GM19324 (cell line): ENCODE data around the gene ATXN7.

ENCODE experiments used
- ATAC-seq: cut with Tn5 transposase; IDR thresholded peaks from one replicate; pipeline ENCODE4 v1.9.1; 2021; ENCODE audit warnings: mild to moderate bottlenecking, moderate library complexity; ENCODE audit not compliant: unreplicated experiment, low FRiP score

The ATXN7 gene

DNA sequence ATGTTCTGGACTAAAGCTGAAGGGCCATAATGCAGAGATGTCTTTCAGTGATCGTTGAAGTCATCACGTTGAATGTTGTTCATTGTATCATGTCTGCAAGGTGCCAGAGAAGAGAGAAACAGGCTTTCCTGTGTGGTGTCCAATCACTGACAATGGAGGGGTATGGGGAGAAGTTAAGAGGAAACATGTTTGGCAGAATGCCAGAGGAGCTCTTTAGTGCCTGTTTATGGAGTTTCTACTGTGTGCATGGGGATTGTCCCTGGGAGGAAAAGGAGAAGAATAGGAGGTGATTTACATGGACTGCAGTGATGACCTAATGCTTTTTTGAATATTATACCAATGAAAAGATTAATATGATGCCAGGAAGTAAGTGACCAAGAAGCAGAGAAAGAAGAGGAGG lies 36.8 kb downstream of the ATXN7 start:
- ATAC-seq = no peak

DNA sequence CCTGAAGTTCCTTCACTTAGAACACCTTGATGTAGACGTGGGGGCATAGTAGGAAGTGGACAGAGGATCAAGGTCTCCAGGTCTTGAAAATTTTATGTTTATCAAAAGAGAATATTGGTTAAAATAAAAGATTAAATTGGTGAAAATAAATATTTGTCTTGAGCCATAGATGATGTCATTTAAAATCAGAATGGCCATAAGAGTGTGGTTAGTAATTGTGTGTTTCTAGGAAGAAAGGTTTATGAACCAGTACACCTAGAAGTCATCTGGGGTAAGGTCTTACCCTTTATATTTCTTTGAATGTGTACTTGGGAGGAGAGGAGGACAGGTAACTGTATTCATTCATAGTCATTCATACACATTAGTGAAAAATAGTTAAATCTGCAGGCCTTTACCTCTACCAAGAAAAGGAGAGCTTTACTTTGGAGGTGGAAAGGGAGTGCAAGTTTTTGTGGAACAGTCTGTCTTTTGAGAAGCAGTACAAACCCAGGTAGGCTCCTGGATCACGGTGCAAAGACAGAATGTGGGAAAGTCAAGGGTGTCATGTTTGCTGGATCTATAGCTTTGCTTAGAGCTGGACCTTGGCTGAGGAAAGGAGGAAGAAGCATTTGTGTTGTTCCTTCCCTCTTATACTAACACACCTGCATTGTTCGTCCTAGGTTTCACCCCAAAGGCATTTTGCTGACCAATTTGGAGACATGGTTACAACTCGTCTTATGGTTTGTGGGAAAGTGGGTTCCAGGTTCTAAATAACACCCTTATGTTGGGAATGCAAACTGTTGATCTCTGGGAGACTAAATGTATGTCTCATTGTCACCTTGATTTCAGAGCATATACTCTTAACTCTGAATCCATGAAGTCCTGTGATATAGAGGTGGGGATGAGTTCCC lies 42.3 kb downstream of the ATXN7 start:
- ATAC-seq = no peak

DNA sequence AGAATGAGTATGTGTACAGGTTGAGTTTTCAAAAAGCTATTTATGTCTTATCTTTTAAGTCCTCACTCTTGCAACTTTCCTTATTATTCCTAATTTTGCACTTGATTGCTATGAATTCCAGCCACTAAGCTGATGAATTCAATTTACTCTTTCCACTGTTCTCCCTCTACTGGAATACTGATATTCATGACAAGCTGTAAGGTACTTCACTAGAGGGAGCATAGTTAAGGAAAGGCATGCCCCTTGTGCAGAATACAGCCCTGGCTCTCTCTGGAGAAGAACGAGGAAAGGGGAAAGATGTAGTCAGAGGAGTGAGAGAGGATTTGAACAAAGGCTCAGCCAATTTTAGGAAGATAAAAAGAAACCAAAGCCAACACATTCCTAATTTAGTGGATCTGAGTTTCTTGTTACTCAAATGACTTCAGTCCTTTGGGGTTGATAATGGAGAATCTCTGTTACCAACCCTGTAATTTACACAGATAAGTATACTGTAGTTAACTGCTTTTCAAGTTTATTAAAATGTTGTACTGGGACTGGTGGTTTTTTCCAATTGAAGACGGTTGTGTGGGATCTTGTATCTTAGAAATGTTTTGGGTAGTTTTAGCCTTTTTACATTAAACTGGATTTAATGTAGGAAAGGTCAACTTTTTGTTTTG lies 44.5 kb downstream of the ATXN7 start:
- ATAC-seq = no peak

DNA sequence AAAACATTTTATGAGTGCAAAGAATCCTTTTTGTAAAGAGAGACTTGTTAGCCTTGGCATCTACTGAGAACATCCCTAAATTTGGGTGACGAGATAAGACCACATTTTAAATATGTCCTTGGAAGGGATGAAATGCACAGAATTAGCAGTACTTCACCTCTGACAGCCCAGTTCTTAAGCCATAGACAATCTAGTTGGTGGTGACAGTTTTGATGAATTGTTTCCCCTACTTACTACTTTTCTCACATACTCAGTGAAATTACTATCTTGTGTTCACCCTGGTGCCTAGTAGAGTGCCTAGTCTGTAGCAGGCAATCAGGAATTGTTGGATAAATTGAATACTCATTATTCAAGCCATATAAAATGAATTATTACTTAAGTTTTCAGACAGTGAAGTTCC lies 45.1 kb downstream of the ATXN7 start:
- no peak for ATAC-seq

DNA sequence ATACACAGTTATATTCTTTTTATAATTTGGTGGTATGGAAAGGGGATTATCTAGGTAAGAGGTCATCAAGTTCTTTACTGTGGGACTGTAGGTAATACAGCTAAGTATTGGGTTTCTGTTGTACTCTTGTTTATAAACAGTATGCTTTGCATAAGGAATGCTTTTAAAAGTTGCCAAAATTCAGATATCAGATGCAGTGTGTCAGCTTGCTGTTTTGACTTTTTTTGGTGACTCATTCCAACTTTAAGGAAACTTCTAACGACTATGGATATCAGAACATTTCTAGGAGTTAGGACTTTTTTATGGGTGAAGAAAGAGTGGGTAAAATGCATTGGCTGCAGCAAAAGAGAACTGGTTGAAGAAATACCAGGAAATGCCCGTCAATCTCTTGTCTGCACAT lies 45.8 kb downstream of the ATXN7 start:
- ATAC-seq = no peak

DNA sequence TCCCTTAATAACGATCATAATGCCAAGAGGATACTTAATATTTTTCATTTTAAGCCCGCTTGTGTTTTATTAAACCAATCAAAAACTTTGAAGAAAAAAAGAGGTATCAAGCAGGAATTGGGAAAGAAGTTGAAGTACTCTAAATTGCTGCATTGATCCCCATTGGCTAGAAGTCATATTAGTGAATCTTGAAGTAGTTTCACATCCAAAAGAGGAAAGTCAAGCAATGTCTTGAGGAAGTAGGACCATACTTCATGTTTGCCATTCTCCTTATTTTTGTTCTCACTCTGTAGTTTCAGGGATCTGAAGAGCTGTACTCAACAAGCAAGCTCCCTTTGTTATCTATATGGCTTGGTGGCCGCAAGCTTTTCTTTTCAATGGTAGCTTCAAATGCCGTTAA lies 46.3 kb downstream of the ATXN7 start:
- no peak for ATAC-seq

DNA sequence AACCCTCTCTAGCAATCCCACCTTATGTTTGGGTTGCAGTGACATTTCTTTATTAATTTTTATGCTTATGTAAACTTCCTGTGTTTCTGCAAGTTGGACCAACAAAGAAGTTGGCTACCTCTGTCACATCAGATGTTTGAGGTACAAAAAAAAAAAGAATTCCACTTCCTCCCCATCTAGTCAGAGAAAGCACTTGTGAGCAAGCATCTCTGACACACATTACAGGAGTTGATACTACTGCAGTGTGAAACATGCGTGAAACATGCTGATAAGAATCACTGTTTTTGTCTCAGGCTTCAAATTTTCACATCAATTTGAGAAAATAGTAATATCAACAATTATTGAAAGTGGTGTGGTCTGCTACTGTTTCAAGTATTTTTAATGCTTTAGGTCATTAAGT lies 47.2 kb downstream of the ATXN7 start:
- no peak for ATAC-seq

DNA sequence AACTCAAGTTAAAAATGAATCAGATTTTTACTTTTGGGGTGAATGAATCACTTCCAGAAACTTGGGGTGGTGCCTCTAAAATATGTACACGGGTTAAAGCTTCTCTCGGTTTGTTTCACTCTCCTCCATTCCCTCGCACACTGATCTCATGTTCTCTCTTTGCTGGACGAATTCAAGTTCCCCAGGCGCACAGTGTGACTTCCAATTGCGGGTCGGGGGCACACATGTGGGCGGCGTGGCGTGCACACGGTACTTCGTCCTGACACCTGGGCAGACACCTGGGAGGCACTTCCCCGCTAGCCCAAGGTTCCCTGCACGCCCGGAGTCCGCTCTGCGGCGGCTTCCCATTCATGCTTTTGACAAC lies 47.8 kb downstream of the ATXN7 start:
- no peak for ATAC-seq

DNA sequence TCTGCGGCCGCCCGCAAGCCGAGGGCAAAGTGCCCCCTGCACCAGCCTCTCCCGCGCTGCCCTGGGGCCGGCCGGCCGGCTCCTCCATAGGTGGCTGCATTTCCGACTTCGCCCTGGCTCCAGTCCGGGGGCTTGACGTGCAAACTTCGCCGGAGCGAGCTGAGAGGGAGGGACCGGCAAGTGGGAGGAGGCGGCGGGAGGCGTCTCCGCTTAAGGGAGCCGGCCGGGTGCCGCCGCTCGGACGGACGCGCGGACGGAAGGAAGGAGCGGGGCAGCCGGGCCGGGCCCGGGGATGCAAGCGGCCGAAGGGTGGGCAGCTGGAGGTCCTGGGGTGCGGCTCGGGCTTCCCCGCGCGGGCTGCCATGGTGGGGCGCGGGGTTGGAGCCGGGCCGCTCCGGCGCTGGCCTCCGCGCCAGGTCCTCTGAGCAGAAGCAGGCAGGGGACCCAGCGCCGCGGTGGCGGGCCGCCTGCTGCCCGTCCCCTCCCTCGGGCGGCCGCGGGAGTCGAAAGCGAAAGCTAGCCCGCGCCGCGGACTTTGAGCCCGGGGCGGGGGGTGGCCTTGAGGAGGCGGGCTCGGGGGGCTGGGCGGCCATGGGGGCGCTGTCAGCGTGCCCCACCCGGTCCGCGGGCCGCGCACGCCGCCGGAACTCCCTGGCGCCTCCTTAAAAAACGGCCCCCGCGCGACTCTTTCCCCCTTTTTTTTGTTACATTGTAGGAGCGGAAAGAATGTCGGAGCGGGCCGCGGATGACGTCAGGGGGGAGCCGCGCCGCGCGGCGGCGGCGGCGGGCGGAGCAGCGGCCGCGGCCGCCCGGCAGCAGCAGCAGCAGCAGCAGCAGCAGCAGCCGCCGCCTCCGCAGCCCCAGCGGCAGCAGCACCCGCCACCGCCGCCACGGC lies 48.5 kb downstream of the ATXN7 start, which contains the start of gene SCAANT1:
Gene SCAANT1, minus strand, starts transcription at position 511 of the 895 bp plus-strand sequence.
- ATAC-seq = peak; percentile 85

DNA sequence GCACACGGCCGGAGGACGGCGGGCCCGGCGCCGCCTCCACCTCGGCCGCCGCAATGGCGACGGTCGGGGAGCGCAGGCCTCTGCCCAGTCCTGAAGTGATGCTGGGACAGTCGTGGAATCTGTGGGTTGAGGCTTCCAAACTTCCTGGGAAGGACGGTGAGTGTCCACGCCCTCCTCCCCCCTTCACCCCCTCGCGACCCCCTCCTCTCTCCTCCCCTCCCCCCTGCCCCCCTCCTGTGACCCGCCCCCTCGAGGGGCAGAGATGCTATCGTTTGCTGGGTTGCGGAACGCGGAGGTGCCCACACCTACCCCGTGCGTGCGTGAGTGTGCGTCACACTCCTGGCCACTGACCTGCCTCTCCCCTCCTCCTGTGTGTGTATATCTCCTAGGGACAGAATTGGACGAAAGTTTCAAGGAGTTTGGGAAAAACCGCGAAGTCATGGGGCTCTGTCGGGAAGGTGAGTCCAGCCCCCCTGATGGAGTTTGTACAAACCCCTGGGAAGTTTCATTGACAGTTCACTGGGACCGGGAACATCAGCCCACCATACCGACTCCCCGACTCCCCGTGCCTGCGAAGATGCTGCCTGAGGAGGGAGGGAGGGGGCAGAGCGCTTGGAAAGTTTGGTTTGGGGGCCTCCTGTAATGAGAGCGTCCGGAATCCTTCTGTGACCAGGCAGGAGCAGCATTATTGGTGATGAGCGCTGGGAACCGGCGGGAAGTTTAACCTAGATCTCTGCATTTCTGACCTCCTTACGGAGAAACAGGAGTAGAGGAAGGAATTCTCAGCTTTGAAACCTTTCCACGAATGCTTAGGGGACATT lies 49.3 kb downstream of the ATXN7 start:
- ATAC-seq = no peak

DNA sequence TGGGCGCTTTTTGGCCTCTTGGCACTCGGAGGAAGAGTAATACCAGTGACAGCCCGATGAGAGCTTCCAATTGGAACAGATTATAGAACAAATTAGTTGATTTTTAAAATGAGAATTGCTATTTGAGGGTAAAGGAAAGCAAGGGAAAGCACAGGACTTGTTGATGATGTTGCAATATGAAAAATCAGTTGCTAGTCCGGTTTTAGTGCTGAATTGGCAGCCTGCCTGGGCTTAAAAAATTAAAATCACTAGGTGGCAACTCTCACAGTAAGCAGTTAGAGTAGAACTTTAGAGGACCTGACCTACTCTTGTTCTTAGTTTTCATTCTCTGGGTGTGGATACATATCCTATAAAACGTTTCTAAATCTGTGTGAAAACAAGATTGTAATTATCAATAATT lies 50.6 kb downstream of the ATXN7 start:
- no peak for ATAC-seq

DNA sequence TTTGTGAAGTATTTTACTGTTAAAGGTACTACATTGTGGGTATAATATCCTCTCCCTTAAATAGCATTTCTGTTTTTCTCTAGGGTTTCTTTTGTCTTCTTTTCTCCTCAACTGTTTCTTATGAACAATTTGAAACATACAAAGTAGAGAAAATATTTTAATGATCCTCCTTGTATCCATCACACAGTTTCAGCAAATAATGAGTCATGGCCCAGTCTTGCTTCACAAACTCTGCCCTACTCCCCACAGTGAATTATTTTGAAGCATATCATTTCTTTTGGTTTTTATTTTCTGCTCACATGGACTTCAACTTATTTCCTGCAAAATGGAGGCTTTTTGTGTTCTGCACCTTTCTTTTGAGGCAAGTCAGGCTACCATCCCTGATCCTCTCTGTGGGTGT lies 54.7 kb downstream of the ATXN7 start:
- ATAC-seq = no peak

DNA sequence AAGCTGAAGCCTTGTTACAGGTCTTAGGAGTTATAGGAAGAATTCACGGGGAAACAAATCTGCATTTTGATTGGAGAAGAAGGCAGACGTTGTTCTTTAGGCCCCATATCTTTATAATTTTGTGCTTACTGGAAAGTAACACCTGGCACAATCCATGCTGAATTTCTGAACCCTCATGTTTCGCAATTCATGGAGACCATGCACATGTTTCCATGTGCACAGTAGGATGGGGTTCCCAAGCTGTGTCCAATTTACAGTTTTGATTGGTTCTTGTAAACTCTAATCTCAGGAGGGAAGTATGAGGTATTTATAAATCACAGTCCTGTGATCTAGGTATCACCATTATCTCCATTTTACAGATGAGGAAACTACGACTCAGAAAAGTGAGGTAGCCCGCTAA lies 56.3 kb downstream of the ATXN7 start:
- no peak for ATAC-seq

DNA sequence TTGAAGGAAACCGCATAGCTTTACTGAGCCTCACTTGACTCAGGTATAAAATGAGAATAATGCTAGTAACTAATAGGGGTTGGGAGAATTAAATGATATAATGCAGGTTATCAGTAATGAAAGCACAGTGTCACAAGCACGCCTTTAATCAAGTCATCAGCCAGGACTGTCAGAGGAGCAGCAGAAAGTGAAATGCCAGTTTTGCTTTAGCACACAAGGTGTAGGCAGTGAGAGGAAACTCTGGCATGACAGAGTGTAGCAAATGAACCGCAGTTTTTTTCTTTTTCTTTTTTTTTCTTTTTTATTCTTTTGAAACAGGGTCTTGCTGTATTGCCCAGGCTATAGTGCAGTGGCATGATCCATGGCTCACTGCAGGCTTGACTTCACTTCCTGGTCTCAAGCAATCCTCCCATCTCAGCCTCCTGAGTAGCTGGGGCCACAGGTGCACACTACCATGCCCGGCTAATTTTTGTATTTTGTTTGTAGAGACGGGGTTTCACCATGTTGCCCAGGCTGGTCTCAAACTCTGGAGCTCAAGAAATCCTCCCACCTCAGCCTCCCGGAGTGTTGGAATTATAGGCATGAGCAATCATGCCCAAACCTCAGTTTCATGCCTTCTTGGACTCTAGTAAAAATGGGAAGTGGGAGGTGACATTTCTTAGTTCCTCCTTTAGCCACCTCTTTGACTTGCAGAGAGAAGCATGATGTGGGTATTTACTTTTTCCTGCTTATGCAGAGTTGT lies 58.2 kb downstream of the ATXN7 start:
- peak; percentile 74 for ATAC-seq

DNA sequence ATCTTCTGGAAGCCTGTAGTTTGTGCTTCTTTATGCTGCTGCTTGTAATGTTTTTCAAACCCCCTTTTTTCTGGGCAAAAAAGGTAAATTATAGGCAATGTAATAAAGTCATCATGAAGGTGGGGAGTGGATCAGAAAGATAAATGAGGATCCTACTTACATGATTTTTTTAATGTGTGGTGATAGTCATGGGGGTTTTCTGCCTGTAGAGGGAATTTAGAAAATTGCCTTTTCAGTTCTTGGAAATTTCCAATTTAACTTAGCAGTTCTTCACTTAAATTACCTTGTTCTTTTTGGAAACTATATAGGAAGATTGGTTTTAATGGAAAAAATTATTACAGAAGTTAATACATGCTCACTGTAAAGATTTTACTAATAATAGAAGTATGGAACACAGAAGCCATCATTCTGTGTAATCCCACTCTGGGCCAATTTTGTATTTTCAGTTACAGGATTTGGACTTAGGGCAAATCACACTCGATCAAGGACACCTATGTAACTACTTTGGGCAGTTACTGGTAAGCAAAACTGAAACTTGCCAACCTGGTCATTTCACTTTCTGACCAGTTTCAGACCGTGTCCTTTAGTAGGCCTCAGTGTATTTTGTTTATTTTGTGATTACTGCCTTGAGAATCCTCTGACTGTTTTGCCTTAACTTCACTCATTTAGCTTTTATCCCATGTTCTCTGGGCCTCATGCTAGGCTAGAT lies 59.0 kb downstream of the ATXN7 start:
- ATAC-seq = no peak

DNA sequence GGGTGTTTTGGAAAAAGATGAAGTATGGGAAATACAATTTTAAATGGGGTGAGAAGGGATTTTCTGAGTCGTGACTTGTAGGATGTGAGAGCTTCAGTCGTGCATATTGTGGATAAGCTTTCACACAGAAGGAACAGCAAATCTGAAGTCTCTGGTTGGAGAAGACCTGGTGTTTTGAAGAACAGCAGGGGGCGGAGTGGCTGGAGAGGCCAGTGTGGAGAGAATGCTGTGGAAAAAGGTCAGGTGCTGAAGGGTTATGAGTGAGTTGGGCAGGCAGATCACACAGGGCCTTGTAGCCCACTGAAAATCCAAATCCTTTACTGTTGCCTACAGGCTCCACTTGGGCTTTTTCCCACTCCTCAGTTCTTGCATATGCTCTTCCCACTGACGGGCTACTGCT lies 62.6 kb downstream of the ATXN7 start:
- no peak for ATAC-seq

DNA sequence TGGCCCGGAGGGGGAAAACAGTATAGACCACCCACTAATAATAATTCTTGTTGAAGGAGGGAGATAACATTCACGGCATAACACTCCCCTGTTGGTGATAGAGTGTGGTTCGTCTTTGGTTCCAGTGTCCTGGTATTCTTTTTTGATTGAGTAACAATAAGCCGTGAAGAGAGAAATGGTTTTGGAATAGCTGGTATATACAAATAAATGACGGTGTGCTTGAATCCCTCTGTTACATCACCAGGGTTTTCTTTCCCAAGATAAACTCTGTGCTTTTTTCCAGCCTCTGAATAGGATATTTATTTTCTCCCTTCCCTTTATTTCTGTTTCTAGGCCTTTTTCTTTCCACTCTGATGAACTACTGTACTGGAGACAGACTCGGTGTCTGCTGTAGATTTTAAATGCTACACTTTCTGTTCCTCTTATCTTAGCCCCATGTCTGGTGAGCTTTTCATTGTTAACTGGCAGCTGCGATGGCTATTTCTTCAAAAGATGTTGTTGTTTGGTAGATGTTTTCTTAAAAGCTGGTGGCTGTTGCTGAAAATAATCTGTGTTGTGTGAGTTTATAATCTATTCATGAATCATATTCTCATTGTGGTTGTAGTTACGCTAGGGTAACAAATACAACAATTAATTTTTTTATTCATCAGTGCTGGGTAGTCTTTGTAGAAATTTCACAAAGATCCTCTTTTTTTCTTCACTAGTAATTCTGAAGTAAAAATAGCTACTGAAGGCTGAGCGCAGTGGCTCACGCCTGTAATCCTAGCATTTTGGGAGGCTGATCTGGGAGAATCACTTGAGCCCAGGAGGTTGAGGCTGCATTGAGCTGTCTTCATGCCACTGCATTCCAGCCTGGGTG lies 64.0 kb downstream of the ATXN7 start:
- ATAC-seq = peak; percentile 85

DNA sequence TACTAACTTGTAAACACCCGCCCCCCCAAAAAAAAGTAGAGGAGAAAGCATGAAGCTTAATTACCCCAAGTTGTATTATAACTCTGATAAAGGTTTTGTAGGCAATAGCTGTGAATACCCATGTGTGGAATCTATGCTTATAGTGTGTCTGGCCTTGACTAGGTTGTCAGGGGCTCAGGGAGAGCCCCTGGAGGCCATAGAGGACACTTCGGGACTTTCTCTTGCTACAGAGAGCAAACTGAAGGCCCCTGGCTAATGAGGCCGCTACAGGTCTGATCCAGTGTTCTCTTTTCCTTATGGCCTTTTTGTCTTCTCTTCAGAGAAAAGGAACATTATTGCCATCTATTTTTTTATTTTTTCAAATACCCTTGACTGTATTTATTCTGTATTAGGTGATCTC lies 67.6 kb downstream of the ATXN7 start:
- no peak for ATAC-seq
